ENCODE measurements around the gene CLSTN2. TPM values are rescaled to one million over a fixed set of nuclear protein-coding genes. Genes with fewer than 3 reads are reported as not detected.

CLSTN2 gene
- total and polyA plus RNA-seq, 2 of the 8 experiments (the other 6 are each of a cell fraction or from before 2014, with no cell fraction given): 0.39 to 0.52 TPM

- no peak overlapping the region for H3K4me2 ChIP-seq (ENCODE audit: insufficient read depth in 1 of 2, low read depth in 2 of 2, low read length in 2 of 2)
These were observed 489.7 kb downstream of the CLSTN2 start for GRCh38 chr3:140424726-140425125.

More at GRCh38 chr3:140424726-140425125, 489.7 kb downstream of the CLSTN2 start:
- Histone ChIP-seq H3K23ac (ENCODE audit: insufficient read length) (no peak overlapping the region), H2AFZ (ENCODE audit: low read length) (no peak overlapping the region), H2BK5ac (ENCODE audit: low read depth, low read length) (peak overlapping the region; percentile 99; the same call in 1 of the 2 replicates), H3K27ac (ENCODE audit: low read depth, low read length) (no peak overlapping the region), H3K56ac (replicated peaks; ENCODE audit: insufficient read length, low read depth, low read length) (no peak overlapping the region), H3K23me2 (ENCODE audit: low read depth, low read length) (no peaks in the 10 kb centered on the region; the same call in 1 of the 2 replicates), H3K79me1 (ENCODE audit: low read depth, low read length) (no peaks in the 10 kb centered on the region), H3K79me2 (ENCODE audit: control insufficient read depth in 1 of 2, insufficient read depth in 2 of 2, low read length in 2 of 2) (no peaks in the 10 kb centered on the region), H4K91ac (replicated peaks; ENCODE audit: insufficient read length, low read length) (peak overlapping the region; percentile 49), H3K4me3 (ENCODE audit: extremely low read depth in 1 of 4, insufficient read depth in 2 of 4, low read depth in 3 of 4, low read length in 4 of 4) (no peak overlapping the region), H2BK120ac (replicated peaks; ENCODE audit: low read depth, low read length) (peak overlapping the region; percentile 88), H3K18ac (ENCODE audit: extremely low read depth, low read length) (peak overlapping the region; percentile 65; the same call in 1 of the 2 replicates), H4K8ac (ENCODE audit: extremely low read depth, insufficient read depth, low read length) (no peak overlapping the region), H4K5ac (ENCODE audit: insufficient read length, low read depth, low read length) (no peak overlapping the region), H3K4me1 (replicated peaks in 1 of 4; ENCODE audit: control insufficient read depth in 3 of 4, insufficient read depth in 4 of 4, low read length in 3 of 4) (peaks cover 0 to 3% (median 0%) of the 10 kb centered on the region in 4 experiments; a peak in 2 of 7 replicates), H2BK15ac (ENCODE audit: low read length) (no peak overlapping the region; the same call in 1 of the 2 replicates), H3K9me3 (ENCODE audit: insufficient read depth in 2 of 2, low read depth in 1 of 2, low read length in 1 of 2) (no peaks in the 10 kb centered on the region), H2BK20ac (ENCODE audit: low read length) (peak overlapping the region; percentile 10; the same call in 1 of the 2 replicates), H3K9ac (replicated peaks in 1 of 4; ENCODE audit: extremely low read depth in 1 of 4, low read depth in 3 of 4, low read length in 3 of 4) (no peak overlapping the region), H3K14ac (ENCODE audit: insufficient read length) (no peak overlapping the region), H3K4ac (replicated peaks; ENCODE audit: insufficient read length, low read depth, low read length) (peak overlapping the region; percentile 27), H3K36me3 (ENCODE audit: control insufficient read depth in 2 of 4, insufficient read depth in 4 of 4, low read length in 3 of 4) (no peaks in the 10 kb centered on the region), H2AK5ac (ENCODE audit: low read depth, low read length) (peak overlapping the region; percentile 93; the same call in 1 of the 2 replicates), H4K20me1 (replicated peaks in 1 of 2; ENCODE audit: control insufficient read depth in 1 of 2, insufficient read depth in 2 of 2, low read length in 2 of 2) (no peaks in the 10 kb centered on the region), H3K27me3 (replicated peaks in 1 of 4; ENCODE audit: control insufficient read depth in 3 of 4, extremely low read depth in 1 of 4, insufficient read depth in 3 of 4, low read length in 3 of 4) (no peaks in the 10 kb centered on the region), H2BK12ac (ENCODE audit: low read depth, low read length) (peak overlapping the region; percentile 65)
- DNase-seq (ENCODE audit: low read depth in 1 of 2, low spot score in 2 of 2) (no peak), FAIRE-seq (no peak)
- CTCF ChIA-PET (ENCODE audit: partially characterized antibody): interaction anchor here (2.7 kb wide), 1 partner anchor 10 kb away, joined by 7 read pairs; no protein-coding TSS in a partner anchor
- POLR2A ChIA-PET (ENCODE audit: partially characterized antibody): no interaction called here
- TF ChIP-seq ZNF274 (IDR thresholded peaks at IDR 0.05; ENCODE audit: borderline replicate concordance, extremely low read depth, low read length) (no peak), KDM5A (IDR thresholded peaks at IDR 0.05; ENCODE audit: low read length) (no peak), SIX5 (IDR thresholded peaks at IDR 0.05; ENCODE audit: low read depth, low read length) (no peak), USF2 (IDR thresholded peaks at IDR 0.05; ENCODE audit: low read length) (no peak), EP300 (IDR thresholded peaks at IDR 0.05; ENCODE audit: borderline replicate concordance in 1 of 2, low read depth in 2 of 2, low read length in 2 of 2) (no peak)
- whole genome bisulfite sequencing, 2 experiments (ENCODE audit: extremely low coverage in 1 of 2, insufficient coverage in 1 of 2, insufficient read length in 1 of 2, insufficient replicate concordance in 2 of 2, low coverage in 1 of 2, low lambda C conversion rate in 2 of 2, missing lambda C conversion rate in 1 of 2): 89% methylated on average over 1 of the region's 1 CpG; no CpG with 5 or more reads in 1 of the 2 experiments

Measured in H1 (cell line).